ENCODE measurements around the gene ADD3.

- TF ChIP-seq CTCF (IDR thresholded peaks at IDR 0.05; ENCODE audit: extremely low read depth in 1 of 2, insufficient read depth in 1 of 2, low read depth in 1 of 2, low read length in 2 of 2) (no peak), EZH2 (IDR thresholded peaks at IDR 0.05; ENCODE audit: borderline replicate concordance, low read depth, low read length, severe bottlenecking) (no peak), MYC (IDR thresholded peaks at IDR 0.05; ENCODE audit: low read depth, low read length) (no peak), JUN (IDR thresholded peaks at IDR 0.05; ENCODE audit: borderline replicate concordance, insufficient read depth, insufficient read length, low read depth) (no peak), POLR2AphosphoS5 (IDR thresholded peaks at IDR 0.05; ENCODE audit: insufficient read depth, low read depth, low read length) (no peak), MAX (IDR thresholded peaks at IDR 0.05; ENCODE audit: insufficient read depth, insufficient read length) (no peak), POLR2A (IDR thresholded peaks at IDR 0.05; ENCODE audit: low read depth, low read length) (no peak)
Measured at GRCh38 chr10:110042181-110042580, 34.4 kb downstream of the ADD3 start.
